Thyroid gland (tissue), 4 donors: Measurements from ENCODE around the gene KCNA10.

Experiments used
- CTCF ChIP-seq, 6 experiments: fragments of 200-600 bp in 3 of 6; fragments of 450-650 bp in 3 of 6; sonication (generic) in 3 of 6; IDR thresholded peaks; one replicate each; pipeline ENCODE4 v1.5.1; 2016 to 2019; ENCODE audit warnings: antibody characterized with exemption in 6 of 6, mild to moderate bottlenecking in 2 of 6, inconsistent platforms in 1 of 6, moderate library complexity in 1 of 6
- POLR2A ChIP-seq, 2 donors: fragments of 450-650 bp; IDR thresholded peaks; one replicate each; pipeline ENCODE4 v1.6.1; 2017; ENCODE audit warnings: antibody characterized with exemption in 2 of 2, mild to moderate bottlenecking in 2 of 2, moderate library complexity in 1 of 2

GRCh38 chr1:110508028-110508940, 10.7 kb downstream of the KCNA10 start:
- TF ChIP-seq CTCF (IDR thresholded peaks at IDR 0.05) (no peak), POLR2A (IDR thresholded peaks at IDR 0.05) (no peak)
